ENCODE data around the gene CTDSPL.

Gene CTDSPL

DNA sequence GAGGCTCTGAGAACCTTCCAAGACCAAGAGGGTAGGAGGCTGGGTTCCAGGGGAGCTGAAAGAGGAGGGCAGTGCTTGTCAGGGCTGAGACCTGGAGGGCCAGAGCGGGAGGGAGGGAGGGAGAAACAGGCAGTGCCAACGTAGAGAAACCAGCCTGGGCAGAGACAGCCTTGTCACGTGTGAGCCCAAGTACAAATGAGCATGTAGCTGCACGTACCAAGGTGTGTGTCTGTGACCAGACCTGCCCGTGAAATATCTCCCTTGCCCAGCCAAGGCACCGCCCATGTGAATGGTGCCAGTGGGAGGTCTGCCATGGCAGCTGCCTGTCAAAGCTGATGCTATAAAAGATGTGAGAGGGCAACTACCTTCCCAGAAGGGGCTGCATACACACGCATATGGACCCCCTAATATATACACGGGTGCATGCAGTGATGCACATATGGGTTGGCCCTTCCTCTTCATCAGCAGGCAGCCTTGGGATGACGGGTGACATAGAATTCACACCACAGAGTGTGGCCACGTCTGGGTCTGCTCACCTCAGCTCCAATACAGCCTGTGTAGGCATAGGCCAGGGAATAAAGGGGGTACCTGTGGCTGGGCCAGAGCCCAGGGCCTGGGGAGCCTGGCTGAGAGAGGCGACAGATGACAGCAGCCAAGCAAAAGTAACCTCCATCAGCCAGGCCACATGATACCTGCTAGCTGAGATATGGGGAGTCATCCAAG lies 7.8 kb upstream of the CTDSPL start:
- no peak for DNase-seq (ENCODE audit: low spot score)

DNA sequence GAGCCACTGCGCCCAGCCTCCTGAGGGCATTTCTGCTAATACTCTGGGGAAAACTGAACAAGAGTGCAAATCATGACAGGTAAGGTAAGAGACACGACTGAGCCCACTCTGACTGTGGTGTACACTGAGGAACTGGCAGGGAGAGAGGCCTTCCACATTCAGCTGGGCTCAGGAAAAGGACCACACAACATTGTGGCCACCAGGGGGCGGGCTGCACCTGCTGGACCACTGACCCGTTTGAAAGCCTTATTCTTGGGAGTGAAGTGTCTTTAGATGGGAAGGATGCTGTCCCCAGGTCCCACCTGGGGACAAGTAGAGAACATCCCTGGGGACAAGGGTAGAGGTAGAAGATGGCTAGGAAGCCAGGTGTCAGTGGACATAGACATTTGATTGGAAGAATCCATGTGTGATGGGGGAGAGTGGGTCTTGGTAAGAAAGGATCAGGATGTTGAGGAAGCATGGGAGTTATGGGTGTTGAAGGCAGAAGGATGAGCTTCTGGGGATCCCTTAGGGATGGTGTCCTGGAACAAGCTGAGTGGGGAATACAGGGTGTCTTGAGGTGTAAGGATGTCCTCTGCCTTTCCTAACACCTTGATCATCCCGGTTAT lies 6.2 kb upstream of the CTDSPL start:
- peak; percentile 81 for DNase-seq (ENCODE audit: low spot score)

DNA sequence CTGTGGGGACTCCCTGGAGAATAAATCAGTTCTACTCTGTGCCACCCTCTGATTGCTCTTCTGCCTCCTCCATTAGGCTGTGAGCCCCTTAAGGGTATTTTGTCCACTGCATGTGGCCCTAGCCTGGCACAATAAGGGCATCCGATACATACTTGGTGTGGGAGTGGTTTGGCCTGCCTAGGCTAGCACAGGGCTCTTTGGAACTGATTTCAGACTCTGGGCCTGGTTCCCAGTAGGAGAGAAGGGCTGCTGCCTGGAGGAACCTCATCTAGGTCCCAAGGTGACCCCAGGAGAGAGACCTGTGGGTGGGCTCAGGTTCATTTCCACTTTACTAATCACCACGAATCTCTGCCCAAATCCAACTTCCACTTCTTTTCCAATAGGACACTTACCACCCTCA lies 5.3 kb upstream of the CTDSPL start:
- DNase-seq (ENCODE audit: low spot score), result no peak

DNA sequence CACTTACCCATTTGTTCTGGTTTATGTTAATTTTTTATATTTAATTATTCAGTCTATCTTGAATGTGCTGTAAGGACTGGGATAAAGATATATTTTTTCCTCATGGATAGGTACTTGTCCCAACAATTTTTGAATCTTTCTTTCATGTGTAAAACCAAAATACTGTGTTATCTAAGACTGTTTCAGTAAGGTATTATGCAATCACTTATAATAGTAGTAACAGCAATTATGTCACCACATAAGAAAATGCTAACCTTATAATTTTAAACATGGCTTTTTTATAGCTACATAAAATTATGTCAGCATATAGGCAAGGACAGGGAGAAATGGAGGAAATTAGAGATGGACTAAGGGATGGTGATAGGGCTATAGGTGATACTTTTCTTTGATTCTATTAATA lies 2.9 kb upstream of the CTDSPL start:
- DNase-seq (ENCODE audit: low spot score), result no peak

DNA sequence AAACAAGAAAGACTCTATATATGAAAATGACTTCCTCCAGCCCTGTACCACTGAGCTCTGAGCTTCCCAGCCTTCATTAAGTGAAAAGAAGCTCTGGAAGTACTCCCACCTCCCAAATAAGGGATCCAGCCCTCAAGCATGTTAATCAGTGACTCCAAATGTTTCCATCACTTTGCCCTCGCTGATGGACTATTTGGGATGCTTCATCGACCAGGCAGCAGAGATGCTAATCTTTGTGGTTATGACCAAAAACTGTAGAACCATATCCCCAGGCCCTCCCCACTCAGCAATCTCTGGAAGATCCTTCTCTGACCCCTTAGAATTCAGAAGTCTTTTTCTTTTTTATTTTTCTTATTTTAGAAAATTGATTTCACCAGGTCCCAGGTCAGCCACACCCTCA lies 2.3 kb upstream of the CTDSPL start:
- DNase-seq (ENCODE audit: low spot score), result no peak

DNA sequence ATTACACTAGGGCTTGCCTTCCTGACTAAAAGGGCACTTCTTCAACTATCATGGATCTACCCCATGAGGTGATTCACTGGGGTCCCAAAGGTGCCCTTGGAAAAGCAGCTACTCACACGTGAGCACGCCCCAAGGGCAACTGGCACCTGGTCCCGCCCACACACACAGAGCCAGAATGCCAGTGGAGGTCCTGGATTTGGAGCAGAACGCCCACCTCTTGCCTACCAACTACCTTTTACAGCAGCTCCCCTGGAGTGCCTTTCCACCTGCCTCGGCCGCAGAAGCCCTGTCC lies 1.8 kb upstream of the CTDSPL start:
- DNase-seq (ENCODE audit: low spot score), result no peak

DNA sequence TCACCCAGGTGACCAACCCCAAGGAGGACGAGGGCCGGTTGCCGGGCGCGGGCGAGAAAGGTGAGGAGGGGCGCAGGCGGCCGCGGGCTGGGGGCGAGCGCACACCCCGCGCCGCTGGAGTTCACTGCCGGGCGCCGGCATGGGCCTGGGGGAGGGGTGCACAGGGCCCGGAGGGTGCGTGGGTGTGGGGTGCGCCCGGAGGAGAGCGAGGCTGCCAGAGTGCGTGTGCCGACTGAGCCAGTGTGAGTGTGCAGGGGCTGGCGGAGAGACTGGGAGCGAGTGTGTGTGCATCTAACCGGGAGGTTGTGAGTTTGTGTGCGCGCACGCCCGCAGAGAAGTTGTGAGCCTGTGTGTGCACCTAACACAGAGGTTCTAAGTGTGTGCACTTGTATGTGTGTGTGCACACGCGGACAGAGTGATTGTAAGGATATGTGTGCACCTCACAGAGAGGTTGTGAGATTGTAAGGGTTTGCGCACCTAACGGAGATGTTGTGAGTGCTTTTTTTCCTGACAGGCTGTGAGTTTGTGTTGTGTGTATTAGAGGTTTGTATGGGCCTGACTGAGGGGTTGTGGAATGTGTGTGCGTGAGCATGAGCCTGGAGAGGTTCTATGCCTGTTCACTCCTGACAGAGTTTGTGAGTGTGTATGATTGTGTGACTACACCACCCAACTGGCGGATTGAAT lies 681 bp downstream of the CTDSPL start:
- peak; percentile 57 for DNase-seq (ENCODE audit: low spot score)

DNA sequence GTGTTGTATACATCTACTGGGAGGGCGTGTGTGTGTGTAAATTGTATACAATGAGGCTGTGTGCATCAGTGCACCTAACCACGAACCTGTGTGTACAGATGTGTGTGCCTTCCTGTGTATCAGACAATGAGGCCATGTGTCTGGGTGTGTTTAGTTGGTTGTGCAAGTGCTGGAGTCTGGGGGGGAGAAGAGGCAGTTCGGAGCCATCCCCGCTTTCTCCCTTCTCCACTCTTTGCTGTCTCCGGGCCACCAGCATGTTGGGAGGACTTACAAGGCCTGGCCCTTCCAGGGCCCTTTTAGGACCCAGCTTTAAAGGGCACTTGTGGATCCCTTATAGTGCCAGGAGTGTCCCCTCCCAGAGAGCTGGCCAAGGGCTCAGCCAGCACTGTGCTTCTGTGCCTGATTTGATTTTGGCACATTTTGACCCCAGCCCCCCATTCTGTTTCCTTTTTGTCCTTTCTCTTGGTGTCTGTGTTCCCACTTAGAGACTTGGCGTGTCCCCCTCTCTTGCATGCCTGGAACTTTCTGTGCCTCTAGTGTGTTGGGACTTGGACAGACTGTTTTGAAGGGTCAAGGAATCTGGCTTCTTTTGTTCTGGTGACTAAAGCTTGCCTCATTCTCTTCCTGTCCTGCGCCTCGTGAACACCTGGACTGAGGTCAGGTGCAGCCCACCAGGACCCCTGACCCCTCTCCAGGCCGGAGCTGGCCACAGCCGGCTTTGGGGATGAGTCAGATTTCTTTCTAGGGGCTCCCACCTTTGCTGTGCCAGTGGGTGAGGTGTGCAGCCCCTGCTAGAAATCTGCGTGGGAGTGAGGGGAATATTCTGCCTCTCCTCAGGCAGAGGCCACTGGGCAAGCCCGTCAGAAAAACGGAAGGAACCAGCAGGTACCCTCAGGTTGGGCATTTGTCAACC lies 1.5 kb downstream of the CTDSPL start:
- peak; percentile 17 for DNase-seq (ENCODE audit: low spot score)

DNA sequence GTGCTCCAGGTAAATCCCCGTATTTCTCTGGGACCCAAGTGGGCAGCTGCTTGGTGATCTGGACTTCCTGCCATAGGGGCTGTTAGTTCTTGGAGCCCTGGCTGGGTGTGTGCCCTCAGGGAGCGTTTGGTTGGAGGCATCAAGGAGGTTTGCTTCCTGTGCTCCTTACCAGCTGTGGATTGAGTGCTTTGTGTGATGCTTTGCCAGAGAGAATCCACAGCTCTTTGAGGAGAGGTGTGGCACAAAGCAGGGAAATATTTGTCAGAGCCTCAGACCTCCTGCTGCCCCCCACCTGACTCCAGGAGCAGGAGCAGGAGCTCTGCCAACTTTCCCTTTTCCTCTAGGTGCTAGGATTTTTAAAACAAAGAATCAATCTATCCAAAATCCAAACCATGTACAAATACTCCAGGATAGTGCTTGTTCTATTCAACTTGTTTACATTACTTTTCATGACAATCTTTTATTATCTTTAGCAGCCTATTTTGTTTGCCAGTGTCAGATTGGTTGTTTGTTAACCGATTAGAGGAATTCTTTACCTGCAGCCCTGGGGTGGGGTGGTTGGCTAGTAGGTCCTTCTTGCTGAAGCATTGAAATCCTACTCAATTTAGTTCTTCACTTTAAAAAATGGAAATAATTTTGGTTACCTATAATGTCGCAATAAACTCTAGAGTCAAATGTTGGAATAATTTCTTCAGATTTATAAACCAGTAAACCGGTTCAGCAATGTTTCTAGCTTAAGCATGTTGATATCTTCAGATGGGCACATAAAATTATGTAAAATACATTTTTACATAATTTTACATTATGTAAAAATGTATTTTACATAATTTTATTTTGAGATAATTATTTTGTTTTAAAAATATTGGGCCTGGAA lies 2.5 kb downstream of the CTDSPL start:
- no peak for DNase-seq (ENCODE audit: low spot score)

DNA sequence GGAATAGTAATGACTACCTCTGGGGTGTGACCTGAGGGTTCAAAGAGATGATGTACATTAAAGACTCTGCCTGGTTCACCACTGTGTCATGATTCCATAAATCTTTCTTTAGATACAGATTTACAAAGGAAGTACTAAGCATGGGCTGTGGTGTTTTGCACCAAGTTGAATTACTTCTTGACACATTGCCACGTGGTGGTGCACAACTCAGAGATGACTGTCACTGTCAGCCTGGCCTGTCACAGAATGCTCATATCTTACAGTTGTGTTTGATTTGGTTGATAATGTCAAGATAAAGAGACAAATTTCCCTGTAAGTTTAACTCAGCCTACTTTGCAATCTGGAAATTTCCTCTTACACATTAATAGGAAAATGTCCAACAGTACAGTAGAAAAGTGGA lies 3.2 kb downstream of the CTDSPL start:
- DNase-seq (ENCODE audit: low spot score), result no peak

DNA sequence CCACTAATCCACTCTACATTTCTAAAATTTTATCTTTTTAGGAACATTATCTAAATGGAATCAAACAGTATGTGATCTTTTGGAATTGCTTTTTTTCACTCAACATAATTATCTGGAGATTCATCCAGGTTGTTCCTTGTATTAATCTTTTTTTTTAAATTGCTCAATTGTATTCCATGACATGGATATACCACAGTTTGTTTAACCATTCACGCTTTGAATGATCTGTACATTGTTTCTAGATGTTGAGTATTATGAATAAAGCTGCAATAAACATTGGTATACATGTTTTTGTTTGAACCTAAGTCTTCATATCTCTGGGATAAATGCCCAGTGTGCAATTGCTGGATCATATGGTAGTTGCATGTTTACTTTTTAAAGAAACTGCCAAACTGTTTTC lies 5.5 kb downstream of the CTDSPL start:
- DNase-seq (ENCODE audit: low spot score), result no peak

DNA sequence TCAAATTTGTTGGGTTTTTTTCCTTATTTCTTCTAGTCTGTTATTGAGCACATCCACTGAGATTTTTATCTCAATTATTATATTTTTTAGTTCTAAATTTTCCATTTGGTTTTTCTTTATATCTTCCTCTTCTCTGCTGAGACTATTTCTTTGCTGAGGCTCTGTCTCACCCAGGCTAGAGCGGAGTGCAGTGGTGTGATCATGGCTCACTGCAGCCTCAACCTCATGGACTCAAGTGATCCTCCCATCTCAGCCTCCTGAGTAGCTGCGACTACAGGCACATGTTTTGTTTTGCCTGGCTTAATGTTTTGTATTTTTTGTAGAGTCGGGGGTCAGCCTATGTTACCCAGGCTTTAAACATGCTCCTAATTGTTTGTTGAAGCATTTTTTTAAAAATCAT lies 10.2 kb downstream of the CTDSPL start:
- no peak for DNase-seq (ENCODE audit: low spot score)

DNA sequence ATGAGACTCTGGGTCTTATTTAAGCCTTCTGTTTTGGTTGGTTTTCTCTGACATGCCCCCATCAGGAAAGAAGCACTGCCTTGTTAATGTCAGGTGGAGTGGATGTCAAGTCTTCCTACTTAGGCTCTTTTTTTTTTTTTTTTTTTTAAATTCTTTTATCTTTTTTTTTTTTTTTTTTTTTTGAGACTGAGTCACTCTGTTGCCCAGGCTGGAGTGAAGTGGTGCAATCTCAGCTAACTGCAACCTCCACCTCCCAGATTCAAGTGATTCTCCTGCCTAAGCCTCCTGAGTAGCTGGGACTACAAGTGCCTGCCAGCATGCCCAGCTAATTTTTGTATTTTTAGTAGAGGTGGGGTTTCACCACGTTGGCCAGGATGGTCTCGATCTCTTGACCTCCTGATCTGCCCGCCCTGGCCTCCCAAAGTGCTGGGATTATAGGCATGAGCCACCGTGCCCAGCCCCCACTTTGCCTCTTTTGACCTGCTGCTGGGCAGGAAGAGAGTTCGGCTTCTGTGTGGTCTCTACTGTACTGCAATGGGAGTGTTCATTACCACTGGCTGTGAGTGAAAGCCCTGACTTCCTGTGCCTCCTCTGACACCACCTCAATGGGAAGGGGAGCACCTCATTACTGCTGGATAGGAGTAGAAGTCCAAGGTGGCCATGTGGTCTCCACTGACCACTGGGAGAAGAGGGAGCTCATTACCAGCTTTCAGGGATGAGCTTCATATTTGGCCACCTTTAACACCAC lies 10.9 kb downstream of the CTDSPL start:
- no peak for DNase-seq (ENCODE audit: low spot score)

DNA sequence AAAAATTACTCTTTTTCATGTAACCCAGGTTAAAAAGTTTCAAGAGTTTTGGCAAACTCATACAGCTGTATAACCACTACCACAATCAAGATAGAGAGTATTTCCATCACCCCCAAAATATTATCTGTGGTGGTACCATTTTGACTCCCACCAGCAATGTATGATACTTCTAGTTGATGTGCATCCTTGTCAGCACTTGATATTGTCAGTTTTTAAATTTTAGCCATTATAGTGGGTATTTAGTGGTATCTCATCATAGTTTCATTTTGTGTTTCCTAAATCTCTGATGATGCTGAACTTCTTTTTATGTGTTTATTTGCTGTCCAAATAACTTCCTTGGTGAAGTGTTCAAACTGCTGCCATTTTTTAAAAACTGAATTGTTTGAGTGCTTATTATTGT lies 14.6 kb downstream of the CTDSPL start:
- no peak for DNase-seq (ENCODE audit: low spot score)

DNA sequence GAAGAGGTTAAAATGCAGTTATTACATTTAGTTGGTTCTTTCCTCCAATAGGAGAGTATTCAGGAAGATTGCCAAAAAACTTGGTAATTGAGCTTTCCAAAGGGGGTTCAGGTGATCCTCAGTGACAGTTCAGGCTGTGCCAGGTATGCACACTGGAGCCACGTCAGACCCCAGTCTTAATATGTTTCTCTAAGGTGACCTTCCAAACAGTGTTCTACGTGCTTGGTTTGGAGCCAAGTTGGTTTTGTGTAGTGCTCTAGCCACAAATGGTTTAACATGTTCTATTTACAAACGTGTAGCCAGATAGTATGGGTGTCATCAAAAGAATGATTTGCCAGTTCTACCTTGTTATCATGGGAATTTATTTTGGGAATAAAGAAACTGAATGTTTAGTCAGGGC lies 21.0 kb downstream of the CTDSPL start:
- no peak for DNase-seq (ENCODE audit: low spot score)

DNA sequence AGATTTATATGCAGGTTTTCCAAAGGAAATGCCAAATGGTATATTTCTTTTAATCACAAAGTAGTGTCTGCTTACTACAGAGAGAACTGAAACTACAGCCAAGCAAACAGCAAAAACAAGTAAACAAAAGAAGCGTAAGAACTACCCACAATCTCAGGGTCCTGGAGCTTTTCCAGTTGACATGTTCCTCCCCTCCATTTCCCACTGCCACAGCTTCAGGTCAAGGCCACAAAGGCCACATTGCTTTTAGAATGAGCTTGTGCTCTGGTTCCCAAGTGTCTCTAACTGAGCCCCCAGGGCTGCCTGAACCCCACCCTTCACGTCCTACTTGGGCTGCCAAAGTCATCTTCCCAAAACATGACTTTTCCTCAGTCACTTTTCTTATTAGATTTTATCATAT lies 24.1 kb downstream of the CTDSPL start:
- no peak for DNase-seq (ENCODE audit: low spot score)

DNA sequence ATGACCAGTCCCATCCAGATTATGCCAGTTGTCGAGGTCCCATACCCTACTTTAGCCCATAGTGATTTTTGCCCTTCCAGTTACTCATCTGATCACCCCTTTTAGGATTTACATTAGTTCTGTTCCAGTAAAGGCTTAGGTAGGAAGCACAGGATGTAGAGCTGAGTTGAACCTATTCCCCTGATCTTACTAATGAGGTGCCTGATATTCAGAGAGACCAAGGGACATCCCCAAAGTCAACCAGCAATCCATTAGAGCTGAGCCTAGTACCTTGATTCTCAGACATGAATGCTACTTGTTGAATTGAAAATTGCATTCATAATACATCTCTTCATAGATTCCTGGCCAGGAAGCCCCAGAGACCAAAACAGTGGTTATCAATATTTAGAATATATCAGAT lies 24.7 kb downstream of the CTDSPL start:
- no peak for DNase-seq (ENCODE audit: low spot score)

DNA sequence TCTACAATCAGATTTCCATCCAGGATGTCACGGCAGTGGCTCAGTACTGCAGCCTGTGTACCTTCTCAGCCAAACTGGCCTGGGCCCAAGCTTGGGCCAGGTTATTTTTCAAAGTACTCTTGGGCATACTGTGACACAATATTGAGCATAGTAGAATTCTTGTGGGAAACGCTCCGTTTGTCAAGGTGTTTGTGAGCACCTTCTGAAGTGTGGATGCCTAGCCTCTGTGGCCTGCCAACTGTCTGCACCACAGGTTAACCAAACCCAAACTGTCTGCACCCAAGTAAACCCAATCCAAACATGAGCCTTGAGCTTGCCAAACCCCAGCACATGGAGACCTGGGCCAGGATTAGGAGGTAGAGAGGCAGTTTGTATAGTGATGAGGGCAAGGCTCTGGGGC lies 25.4 kb downstream of the CTDSPL start:
- no peak for DNase-seq (ENCODE audit: low spot score)

DNA sequence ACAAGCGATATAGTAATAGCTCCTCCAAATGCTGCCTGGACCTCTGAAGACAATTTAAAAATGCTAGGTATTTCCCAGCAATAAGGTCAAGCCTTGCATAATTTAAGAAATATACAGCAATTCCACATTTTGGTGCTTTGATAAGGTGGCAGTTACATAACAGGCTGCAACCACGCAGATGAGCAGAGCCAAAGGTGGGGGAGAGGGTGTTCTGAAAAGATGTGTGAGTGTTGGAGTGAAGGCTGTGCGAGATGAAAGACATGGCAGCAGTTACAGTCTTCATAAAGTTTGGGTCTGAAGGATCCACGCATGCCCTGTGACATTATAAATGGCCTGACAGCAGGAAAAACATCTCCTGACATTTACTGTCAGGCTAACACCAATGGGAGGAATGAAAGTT lies 26.1 kb downstream of the CTDSPL start:
- DNase-seq (ENCODE audit: low spot score), result no peak

DNA sequence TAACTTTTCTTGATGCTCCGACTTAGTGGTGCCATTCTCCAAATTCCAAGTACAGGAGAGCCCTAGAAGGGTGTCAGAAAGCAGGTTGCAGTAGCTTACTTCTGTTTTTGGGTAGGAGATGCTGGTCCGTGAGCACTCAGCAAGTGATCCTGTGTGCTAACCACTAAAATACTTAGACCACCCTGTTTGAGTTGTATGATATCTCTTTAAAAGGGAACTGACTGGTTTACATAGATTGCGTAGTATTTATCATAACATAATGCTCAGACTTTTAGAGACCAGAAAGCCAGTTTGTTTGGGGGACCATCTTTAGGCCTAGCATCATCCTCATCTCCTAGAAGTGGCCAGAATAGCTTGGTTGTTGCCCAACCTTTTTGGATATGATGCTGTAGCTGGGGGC lies 26.7 kb downstream of the CTDSPL start:
- DNase-seq (ENCODE audit: low spot score), result no peak

DNA sequence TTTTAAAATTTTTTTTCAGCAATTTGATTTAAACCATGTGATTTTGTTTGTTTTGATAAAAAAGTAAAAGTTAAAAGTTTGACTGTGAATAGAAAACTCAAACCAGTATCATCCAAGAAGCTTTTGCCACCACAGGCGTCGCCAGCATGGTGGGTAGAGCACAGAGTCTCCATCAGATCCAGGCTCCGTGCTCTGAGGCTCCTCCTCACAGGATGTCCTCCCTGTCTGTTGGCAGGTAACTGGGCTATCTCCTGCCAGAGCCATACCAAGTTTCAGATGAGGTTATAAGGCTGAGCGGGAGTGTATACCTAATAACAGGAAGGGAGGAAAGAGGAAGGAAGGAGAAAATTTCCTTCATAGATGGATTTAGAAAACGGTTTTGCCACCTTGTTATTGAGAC lies 28.8 kb downstream of the CTDSPL start:
- no peak for DNase-seq (ENCODE audit: low spot score)
